GM12872 (cell line): ENCODE data around the gene CIRBP.

Source experiments
- CTCF ChIP-seq: IDR thresholded peaks from 3 replicates; pipeline ENCODE4 v1.5.1; 2011; ENCODE audit warnings: low read depth, mild to moderate bottlenecking, low read length, moderate library complexity; ENCODE audit not compliant: insufficient read depth

Gene CIRBP

GRCh38 chr19:1290196-1290702 is 21.1 kb downstream of the CIRBP start:
- TF ChIP-seq CTCF, result no peak

GRCh38 chr19:1290703-1291651 is 21.8 kb downstream of the CIRBP start:
- no peak for TF ChIP-seq CTCF

- no peak for TF ChIP-seq CTCF
These were observed 22.8 kb downstream of the CIRBP start for GRCh38 chr19:1291761-1292418.

- TF ChIP-seq CTCF, result no peak
These were observed 23.5 kb downstream of the CIRBP start for GRCh38 chr19:1292419-1293151.

GRCh38 chr19:1293782-1294604 is 24.9 kb downstream of the CIRBP start:
- TF ChIP-seq CTCF, result no peak

GRCh38 chr19:1294688-1295087 is 25.6 kb downstream of the CIRBP start:
- no peak for TF ChIP-seq CTCF
